HepG2 (cell line): ENCODE data around the gene RABGGTA. TPM values are rescaled to one million over a fixed set of nuclear protein-coding genes. Genes with fewer than 3 reads are reported as not detected.

Experiments used
- JUN ChIP-seq: sonication (generic); formaldehyde crosslinking; IDR thresholded peaks from 2 replicates; pipeline ENCODE4 v1.4.0; 2020; ENCODE audit warnings: mild to moderate bottlenecking, missing genetic modification reagents
- MLLT10 ChIP-seq: sonication (generic); formaldehyde crosslinking; IDR thresholded peaks from 2 replicates; pipeline ENCODE4 v1.4.0; 2020; ENCODE audit warnings: missing genetic modification reagents
- POGZ ChIP-seq: sonication (generic); formaldehyde crosslinking; IDR thresholded peaks from 2 replicates; pipeline ENCODE4 v1.4.0; 2020; ENCODE audit warnings: mild to moderate bottlenecking, missing genetic modification reagents
- RAD21 ChIP-seq: fragments of 450-650 bp; formaldehyde crosslinking; IDR thresholded peaks from 2 replicates; pipeline ENCODE4 v1.5.0; 2020; ENCODE audit warnings: mild to moderate bottlenecking
- SMYD3 ChIP-seq: sonication (generic); formaldehyde crosslinking; IDR thresholded peaks from 2 replicates; pipeline ENCODE4 v1.8.1; 2023; ENCODE audit warnings: mild to moderate bottlenecking, missing genetic modification reagents
- ZFX ChIP-seq: sonication (generic); formaldehyde crosslinking; IDR thresholded peaks from 2 replicates; pipeline ENCODE4 v1.4.0; 2020; ENCODE audit warnings: mild to moderate bottlenecking, low read depth, missing genetic modification reagents, moderate library complexity
- ZNF121 ChIP-seq: sonication (generic); formaldehyde crosslinking; IDR thresholded peaks from 2 replicates; pipeline ENCODE4 v1.5.0; 2020; ENCODE audit warnings: mild to moderate bottlenecking, missing genetic modification reagents
- ZNF232 ChIP-seq: sonication (generic); formaldehyde crosslinking; IDR thresholded peaks from 2 replicates; pipeline ENCODE4 v1.4.0; 2020; ENCODE audit warnings: missing genetic modification reagents, borderline replicate concordance
- ZNF274 ChIP-seq: sonication (generic); formaldehyde crosslinking; IDR thresholded peaks from 2 replicates; pipeline ENCODE4 v1.5.1; 2020; ENCODE audit warnings: mild to moderate bottlenecking, missing genetic modification reagents
- ZNF354B ChIP-seq: sonication (generic); formaldehyde crosslinking; IDR thresholded peaks from 2 replicates; pipeline ENCODE4 v1.8.0; 2022; ENCODE audit warnings: mild to moderate bottlenecking, missing genetic modification reagents
- polyA plus RNA-seq, 8 experiments: library from polyadenylated mRNA; depleted of rRNA in 3 of 8; stranded (reverse) in 7 of 8; unstranded in 1 of 8; fragments of >200 nt; fragmentation: Illumina TruSeq in 4 of 8; extraction: Trizol in 4 of 8; gene quantifications; 2 replicates each; pipeline versions ENCODE4 v1.2.1 to v1.2.3, GENCODE V29; 2011 to 2016; ENCODE audit warnings: low read depth in 4 of 8, missing spikeins in 1 of 8, mixed read lengths in 1 of 8; ENCODE audit not compliant: insufficient read depth in 1 of 8
- total RNA-seq, 5 experiments: library from RNA; depleted of rRNA; stranded (reverse); fragments of >200 nt; fragmentation: Illumina TruSeq; extraction: Trizol; gene quantifications; 2 replicates each; pipeline ENCODE4 v1.2.3, GENCODE V29; 2016; ENCODE audit warnings: low read depth in 1 of 5
- TF ChIP-seq, protein P1 (sequence below): IDR thresholded peaks from 2 replicates; pipeline ENCODE4 v1.6.1; 2018; ENCODE audit warnings: missing genetic modification reagents
- TF ChIP-seq, protein P2 (sequence below): sonication (generic); formaldehyde crosslinking; IDR thresholded peaks from 2 replicates; pipeline ENCODE4 v1.5.1; 2020; ENCODE audit warnings: missing genetic modification reagents, mild to moderate bottlenecking, borderline replicate concordance
- TF ChIP-seq, protein P3 (sequence below): sonication (generic); formaldehyde crosslinking; IDR thresholded peaks from 2 replicates; pipeline ENCODE4; 2020; ENCODE audit warnings: missing genetic modification reagents, mild to moderate bottlenecking, borderline replicate concordance
- TF ChIP-seq, protein P4 (sequence below): sonication (generic); formaldehyde crosslinking; IDR thresholded peaks from 2 replicates; pipeline ENCODE4 v1.4.0; 2020; ENCODE audit warnings: missing genetic modification reagents
- TF ChIP-seq, protein P5 (sequence below): sonication (generic); formaldehyde crosslinking; IDR thresholded peaks from 2 replicates; pipeline ENCODE4 v1.5.1; 2020; ENCODE audit warnings: mild to moderate bottlenecking, missing genetic modification reagents

RABGGTA gene
- total and polyA plus RNA-seq, 2 of the 13 experiments (the other 11 are each of a cell fraction or from before 2014, with no cell fraction given), result 57.9 to 90.8 TPM

DNA sequence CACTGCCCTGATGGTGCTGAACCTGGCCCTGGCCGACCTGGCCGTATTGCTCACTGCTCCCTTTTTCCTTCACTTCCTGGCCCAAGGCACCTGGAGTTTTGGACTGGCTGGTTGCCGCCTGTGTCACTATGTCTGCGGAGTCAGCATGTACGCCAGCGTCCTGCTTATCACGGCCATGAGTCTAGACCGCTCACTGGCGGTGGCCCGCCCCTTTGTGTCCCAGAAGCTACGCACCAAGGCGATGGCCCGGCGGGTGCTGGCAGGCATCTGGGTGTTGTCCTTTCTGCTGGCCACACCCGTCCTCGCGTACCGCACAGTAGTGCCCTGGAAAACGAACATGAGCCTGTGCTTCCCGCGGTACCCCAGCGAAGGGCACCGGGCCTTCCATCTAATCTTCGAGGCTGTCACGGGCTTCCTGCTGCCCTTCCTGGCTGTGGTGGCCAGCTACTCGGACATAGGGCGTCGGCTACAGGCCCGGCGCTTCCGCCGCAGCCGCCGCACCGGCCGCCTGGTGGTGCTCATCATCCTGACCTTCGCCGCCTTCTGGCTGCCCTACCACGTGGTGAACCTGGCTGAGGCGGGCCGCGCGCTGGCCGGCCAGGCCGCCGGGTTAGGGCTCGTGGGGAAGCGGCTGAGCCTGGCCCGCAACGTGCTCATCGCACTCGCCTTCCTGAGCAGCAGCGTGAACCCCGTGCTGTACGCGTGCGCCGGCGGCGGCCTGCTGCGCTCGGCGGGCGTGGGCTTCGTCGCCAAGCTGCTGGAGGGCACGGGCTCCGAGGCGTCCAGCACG is 44.6 kb upstream of the RABGGTA start (continued):
- TF ChIP-seq, protein P1, sequence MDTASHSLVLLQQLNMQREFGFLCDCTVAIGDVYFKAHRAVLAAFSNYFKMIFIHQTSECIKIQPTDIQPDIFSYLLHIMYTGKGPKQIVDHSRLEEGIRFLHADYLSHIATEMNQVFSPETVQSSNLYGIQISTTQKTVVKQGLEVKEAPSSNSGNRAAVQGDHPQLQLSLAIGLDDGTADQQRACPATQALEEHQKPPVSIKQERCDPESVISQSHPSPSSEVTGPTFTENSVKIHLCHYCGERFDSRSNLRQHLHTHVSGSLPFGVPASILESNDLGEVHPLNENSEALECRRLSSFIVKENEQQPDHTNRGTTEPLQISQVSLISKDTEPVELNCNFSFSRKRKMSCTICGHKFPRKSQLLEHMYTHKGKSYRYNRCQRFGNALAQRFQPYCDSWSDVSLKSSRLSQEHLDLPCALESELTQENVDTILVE (CRISPR knock-in tag), result peak; percentile 51
- TF ChIP-seq, protein P2, sequence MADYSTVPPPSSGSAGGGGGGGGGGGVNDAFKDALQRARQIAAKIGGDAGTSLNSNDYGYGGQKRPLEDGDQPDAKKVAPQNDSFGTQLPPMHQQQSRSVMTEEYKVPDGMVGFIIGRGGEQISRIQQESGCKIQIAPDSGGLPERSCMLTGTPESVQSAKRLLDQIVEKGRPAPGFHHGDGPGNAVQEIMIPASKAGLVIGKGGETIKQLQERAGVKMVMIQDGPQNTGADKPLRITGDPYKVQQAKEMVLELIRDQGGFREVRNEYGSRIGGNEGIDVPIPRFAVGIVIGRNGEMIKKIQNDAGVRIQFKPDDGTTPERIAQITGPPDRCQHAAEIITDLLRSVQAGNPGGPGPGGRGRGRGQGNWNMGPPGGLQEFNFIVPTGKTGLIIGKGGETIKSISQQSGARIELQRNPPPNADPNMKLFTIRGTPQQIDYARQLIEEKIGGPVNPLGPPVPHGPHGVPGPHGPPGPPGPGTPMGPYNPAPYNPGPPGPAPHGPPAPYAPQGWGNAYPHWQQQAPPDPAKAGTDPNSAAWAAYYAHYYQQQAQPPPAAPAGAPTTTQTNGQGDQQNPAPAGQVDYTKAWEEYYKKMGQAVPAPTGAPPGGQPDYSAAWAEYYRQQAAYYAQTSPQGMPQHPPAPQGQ (CRISPR knock-in tag), result peak; percentile 97; the same call in 1 of the 2 replicates
- TF ChIP-seq, protein P3, sequence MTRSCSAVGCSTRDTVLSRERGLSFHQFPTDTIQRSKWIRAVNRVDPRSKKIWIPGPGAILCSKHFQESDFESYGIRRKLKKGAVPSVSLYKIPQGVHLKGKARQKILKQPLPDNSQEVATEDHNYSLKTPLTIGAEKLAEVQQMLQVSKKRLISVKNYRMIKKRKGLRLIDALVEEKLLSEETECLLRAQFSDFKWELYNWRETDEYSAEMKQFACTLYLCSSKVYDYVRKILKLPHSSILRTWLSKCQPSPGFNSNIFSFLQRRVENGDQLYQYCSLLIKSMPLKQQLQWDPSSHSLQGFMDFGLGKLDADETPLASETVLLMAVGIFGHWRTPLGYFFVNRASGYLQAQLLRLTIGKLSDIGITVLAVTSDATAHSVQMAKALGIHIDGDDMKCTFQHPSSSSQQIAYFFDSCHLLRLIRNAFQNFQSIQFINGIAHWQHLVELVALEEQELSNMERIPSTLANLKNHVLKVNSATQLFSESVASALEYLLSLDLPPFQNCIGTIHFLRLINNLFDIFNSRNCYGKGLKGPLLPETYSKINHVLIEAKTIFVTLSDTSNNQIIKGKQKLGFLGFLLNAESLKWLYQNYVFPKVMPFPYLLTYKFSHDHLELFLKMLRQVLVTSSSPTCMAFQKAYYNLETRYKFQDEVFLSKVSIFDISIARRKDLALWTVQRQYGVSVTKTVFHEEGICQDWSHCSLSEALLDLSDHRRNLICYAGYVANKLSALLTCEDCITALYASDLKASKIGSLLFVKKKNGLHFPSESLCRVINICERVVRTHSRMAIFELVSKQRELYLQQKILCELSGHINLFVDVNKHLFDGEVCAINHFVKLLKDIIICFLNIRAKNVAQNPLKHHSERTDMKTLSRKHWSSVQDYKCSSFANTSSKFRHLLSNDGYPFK (CRISPR knock-in tag), result peak; percentile 91
- peak; percentile 70; the same call in 1 of the 2 replicates for TF ChIP-seq MLLT10
- no peak for TF ChIP-seq ZNF121
- TF ChIP-seq JUN (CRISPR knock-in tag), result peak; percentile 94
- TF ChIP-seq SMYD3, result peak; percentile 90; the same call in 1 of the 2 replicates
- TF ChIP-seq, protein P4, sequence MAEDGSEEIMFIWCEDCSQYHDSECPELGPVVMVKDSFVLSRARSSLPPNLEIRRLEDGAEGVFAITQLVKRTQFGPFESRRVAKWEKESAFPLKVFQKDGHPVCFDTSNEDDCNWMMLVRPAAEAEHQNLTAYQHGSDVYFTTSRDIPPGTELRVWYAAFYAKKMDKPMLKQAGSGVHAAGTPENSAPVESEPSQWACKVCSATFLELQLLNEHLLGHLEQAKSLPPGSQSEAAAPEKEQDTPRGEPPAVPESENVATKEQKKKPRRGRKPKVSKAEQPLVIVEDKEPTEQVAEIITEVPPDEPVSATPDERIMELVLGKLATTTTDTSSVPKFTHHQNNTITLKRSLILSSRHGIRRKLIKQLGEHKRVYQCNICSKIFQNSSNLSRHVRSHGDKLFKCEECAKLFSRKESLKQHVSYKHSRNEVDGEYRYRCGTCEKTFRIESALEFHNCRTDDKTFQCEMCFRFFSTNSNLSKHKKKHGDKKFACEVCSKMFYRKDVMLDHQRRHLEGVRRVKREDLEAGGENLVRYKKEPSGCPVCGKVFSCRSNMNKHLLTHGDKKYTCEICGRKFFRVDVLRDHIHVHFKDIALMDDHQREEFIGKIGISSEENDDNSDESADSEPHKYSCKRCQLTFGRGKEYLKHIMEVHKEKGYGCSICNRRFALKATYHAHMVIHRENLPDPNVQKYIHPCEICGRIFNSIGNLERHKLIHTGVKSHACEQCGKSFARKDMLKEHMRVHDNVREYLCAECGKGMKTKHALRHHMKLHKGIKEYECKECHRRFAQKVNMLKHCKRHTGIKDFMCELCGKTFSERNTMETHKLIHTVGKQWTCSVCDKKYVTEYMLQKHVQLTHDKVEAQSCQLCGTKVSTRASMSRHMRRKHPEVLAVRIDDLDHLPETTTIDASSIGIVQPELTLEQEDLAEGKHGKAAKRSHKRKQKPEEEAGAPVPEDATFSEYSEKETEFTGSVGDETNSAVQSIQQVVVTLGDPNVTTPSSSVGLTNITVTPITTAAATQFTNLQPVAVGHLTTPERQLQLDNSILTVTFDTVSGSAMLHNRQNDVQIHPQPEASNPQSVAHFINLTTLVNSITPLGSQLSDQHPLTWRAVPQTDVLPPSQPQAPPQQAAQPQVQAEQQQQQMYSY (CRISPR knock-in tag), result peak; percentile 84
- peak; percentile 65 for TF ChIP-seq POGZ
- peak; percentile 72 for TF ChIP-seq RAD21 (CRISPR knock-in tag)
- peak; percentile 99 for TF ChIP-seq ZNF274 (CRISPR knock-in tag)
- peak; percentile 99 for TF ChIP-seq ZNF232 (CRISPR knock-in tag)
- peak; percentile 92 for TF ChIP-seq ZNF354B (CRISPR knock-in tag)
- TF ChIP-seq ZFX (CRISPR knock-in tag), result peak; percentile 99
- TF ChIP-seq, protein P5, sequence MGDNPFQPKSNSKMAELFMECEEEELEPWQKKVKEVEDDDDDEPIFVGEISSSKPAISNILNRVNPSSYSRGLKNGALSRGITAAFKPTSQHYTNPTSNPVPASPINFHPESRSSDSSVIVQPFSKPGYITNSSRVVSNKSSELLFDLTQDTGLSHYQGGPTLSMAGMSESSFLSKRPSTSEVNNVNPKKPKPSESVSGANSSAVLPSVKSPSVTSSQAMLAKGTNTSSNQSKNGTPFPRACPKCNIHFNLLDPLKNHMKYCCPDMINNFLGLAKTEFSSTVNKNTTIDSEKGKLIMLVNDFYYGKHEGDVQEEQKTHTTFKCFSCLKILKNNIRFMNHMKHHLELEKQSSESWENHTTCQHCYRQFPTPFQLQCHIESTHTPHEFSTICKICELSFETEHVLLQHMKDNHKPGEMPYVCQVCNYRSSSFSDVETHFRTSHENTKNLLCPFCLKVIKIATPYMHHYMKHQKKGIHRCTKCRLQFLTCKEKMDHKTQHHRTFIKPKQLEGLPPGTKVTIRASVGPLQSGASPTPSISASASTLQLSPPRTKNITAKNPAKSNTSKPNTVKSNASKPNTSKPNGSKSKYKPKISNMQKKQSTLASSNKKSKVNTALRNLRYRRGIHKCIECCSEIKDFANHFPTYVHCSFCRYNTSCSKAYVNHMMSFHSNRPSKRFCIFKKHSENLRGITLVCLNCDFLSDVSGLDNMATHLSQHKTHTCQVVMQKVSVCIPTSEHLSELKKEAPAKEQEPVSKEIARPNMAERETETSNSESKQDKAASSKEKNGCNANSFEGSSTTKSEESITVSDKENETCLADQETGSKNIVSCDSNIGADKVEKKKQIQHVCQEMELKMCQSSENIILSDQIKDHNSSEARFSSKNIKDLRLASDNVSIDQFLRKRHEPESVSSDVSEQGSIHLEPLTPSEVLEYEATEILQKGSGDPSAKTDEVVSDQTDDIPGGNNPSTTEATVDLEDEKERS (CRISPR knock-in tag), result peak; percentile 94
